NCI-H226 (cell line): ENCODE data around the gene MBLAC1.

Experiments used
- DNase-seq: peaks from one replicate; pipeline ENCODE4 v3.0.0-alpha.2; 2015

The MBLAC1 gene

DNA sequence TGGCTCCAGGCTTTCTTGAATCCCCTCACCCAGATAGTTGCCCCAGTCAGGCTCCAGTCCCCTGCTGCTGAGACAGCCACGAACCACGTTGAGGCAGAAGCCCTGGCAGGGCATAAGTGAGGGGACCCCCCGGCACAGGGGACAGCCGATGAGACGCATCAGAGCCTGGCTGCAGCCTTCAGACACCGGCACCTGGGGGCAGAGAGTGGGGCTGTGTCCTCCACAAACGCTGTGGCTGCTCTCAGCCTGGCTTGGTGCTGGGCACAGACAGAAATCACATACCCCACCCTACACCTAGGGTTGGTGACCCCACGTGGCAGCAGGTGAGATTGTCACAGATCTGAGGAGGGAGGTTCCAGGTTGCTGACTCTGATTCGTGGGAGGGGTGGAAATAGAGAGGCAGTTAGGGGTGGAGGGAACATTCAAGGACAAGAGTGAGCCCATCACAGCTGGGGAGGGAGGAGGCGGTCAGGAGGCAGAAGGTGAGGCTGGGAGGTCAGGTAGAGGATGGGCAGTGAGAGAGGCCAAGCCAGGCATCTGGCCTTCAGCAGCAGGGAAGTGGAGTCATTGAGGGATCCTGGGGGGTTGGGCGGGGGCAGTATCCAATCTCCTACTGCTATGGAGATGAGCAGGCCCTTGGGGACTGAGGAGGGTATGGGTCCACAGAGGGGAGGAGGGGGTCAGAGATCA is 47.2 kb downstream of the MBLAC1 start:
- no peak for DNase-seq

DNA sequence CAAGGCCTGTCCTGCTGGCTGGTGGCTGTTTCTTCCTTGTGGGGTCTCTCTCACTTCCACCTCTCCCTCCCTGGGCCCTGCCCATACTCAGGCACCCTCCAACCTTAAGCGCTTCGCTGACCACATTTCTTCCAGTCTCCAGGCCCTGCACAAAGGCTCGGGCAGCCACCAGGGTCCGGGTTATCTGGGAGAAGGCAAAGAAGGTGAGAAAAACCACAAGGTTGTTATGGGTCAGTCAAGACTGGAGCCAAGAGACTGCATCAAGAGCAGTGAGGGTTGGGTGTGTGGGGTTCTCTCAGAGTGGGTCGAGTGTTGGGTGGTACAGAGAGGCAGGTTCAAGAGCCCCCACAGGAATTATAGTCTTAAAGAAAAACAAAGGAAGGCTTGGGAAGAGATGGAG is 47.8 kb downstream of the MBLAC1 start:
- DNase-seq, result no peak

DNA sequence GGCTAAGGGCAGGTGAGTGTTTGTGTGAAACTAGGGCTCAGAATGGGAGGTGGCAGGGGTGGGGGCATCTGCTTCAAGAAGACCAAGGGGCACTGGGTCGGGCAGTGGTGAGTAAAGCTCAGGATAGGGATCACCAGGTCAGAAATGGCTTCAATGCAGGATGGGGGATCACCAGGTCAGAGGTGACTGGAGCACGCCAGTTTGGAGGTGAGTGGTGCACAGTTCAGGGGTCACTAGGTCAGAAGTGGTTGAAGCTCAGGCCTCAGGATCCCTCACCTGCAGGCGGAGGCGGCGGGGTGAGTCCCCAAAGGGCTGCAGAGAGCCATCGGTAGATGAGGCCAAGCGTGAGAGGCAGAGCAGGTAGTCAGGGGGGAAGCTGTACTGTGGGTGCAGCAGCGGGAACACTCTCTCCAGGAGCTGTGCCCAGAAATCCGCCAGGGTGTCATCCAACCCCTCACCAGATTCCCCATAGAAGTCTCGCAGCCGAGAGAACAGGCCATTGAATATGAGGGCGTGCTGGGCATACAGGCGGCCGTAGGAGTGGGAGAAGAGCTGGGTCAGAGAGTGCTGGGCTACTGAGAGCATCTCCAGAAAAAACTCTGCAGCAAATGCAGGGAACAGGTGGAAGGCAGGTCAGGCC is 48.6 kb downstream of the MBLAC1 start:
- DNase-seq, result no peak

DNA sequence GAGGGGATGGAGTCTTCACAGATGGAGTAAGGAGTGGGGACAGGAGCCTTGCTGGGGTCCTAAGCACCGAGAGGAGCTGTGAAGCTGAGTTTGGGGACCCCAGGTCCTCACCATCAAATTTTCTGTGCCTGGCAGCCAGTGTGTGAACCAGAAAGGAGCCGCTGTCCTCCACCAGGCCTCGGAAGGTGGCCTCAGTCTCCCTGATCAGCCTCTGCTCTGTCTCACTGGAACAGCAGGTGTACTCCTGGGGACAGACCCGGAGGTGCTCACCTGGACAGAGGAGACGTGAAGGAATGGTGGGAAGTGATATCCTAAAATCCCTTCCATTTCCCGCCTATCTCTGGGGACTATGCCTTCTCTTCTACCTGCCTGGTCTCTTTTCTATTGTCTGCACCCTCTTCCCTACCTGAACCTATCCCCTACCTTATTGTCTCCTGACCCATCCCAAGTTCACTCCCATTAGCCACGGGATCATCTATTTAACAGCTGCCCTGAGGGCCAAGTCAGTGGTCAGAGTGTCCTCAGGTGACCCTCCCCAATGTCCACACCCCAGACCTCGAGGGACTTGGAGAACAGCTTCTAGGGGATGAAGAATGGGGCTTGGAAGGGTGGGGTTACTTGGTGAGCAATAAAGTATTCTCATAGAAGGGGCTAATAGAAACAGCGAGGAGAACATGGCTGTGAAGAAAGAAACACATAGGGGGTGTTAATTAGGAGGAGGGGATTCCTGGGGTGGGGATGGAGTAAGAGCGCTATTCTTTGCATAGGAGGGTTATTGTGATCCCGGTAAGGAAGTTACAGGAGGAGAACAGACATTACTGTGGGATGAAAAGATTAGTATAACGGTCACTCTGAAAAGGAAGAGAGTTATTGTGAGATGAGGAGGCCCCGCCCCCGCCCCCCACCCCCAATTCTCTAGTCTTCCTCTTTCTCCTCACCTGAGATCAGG is 49.6 kb downstream of the MBLAC1 start:
- no peak for DNase-seq

DNA sequence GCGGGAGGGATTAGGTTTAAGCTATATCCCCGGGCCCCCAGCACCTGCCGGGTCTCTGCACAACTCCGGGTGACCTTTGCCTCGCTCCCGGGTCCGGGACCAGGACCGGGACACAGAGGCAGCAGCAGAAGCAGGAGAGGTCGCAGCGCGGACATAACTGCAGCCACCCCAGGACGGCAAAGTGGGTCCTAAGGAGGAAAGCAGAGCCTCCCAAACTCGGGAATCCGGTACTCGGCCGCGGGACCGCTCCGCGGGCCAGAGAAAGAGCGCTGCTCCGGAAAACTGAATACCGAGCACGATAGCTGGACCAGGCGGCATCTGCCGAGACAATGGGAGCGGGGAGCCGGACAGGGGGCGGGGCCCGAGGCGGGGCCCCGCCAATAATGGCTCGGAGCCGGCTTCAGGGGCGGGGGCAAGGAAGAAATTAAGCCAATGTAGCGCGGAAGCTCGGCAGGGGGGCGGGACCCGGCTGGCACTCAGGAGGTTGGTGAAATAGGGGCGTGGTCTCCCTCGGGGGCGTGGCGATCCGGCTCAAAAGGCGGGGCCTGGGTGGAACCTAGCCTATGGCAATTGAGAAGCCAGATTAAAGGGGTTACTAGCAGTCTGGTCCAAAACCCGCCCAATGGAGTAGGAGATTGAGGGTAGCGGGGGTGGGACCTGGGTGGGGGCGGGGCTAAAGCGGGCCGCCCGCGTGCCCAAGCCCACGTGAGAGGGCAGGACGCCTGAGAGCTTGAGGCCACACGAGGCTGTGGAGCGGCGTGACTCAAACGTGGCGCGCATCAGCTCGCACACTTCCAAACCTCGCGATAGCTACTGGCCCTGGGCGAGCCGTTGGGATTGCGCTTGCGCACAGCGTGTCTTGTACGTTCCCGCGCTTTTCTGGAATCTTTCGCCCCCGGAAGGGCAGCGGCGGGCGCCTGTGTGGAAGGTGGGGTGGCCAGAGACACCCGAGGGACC is 50.6 kb downstream of the MBLAC1 start, which contains the start of the genes GPC2 and STAG3:
GPC2 (minus strand) TSS at position 337 of the 957 bp plus-strand sequence; CDS start at position 155, 182 bp downstream.
STAG3 (plus strand) TSS at position 874 of the 957 bp plus-strand sequence. CDS start 2,639 bp downstream, outside the sequence.
- peak; percentile 88 for DNase-seq
